ENCODE measurements around the gene PPT2. TPM values are rescaled to one million over a fixed set of nuclear protein-coding genes. Genes with fewer than 3 reads are reported as not detected.

PPT2 gene
- total and polyA plus RNA-seq, 2 of the 8 experiments (the other 6 are each of a cell fraction or from before 2014, with no cell fraction given) = 24.1 to 39.5 TPM

GRCh38 chr6:32133786-32134185, 20.2 kb upstream of the PPT2 start:
- no peak for FAIRE-seq
- CTCF ChIA-PET (ENCODE audit: partially characterized antibody) = interaction anchor here (1.5 kb wide), 1 partner anchor 15 kb away, joined by 4 read pairs; no protein-coding TSS in a partner anchor
- TF ChIP-seq MAX (IDR thresholded peaks at IDR 0.05) = no peak
- TF ChIP-seq BCL11A (IDR thresholded peaks at IDR 0.05; ENCODE audit: low read depth in 2 of 2, low read length in 2 of 2) = no peak

More at GRCh38 chr6:32133786-32134185, 20.2 kb upstream of the PPT2 start:
- Histone ChIP-seq H4K8ac (ENCODE audit: extremely low read depth, insufficient read depth, low read length) (no peak overlapping the region), H2AFZ (ENCODE audit: low read length) (no peak overlapping the region), H3K56ac (replicated peaks; ENCODE audit: insufficient read length, low read depth, low read length) (no peak overlapping the region), H3K79me2 (ENCODE audit: control insufficient read depth in 1 of 2, insufficient read depth in 2 of 2, low read length in 2 of 2) (peaks cover 0 to 5% of the 10 kb centered on the region in 2 experiments; a peak in 1 of 4 replicates), H4K20me1 (replicated peaks in 1 of 2; ENCODE audit: control insufficient read depth in 1 of 2, insufficient read depth in 2 of 2, low read length in 2 of 2) (no peaks in the 10 kb centered on the region), H3K14ac (ENCODE audit: insufficient read length) (no peak overlapping the region), H3K4me1 (replicated peaks in 1 of 4; ENCODE audit: control insufficient read depth in 3 of 4, insufficient read depth in 4 of 4, low read length in 3 of 4) (peaks cover 0 to 6% (median 5%) of the 10 kb centered on the region in 4 experiments; a peak in 5 of 7 replicates), H3K4me2 (ENCODE audit: insufficient read depth in 1 of 2, low read depth in 2 of 2, low read length in 2 of 2) (no peak overlapping the region), H3K9me3 (ENCODE audit: insufficient read depth in 2 of 2, low read depth in 1 of 2, low read length in 1 of 2) (no peaks in the 10 kb centered on the region), H3K4ac (replicated peaks; ENCODE audit: insufficient read length, low read depth, low read length) (no peak overlapping the region), H4K91ac (replicated peaks; ENCODE audit: insufficient read length, low read length) (no peak overlapping the region), H2BK12ac (ENCODE audit: low read depth, low read length) (no peak overlapping the region), H2BK5ac (ENCODE audit: low read depth, low read length) (no peak overlapping the region), H3K18ac (ENCODE audit: extremely low read depth, low read length) (no peak overlapping the region), H4K5ac (ENCODE audit: insufficient read length, low read depth, low read length) (no peak overlapping the region), H3K79me1 (ENCODE audit: low read depth, low read length) (0 out of 2 replicates have a peak, but pooled peaks cover 2% of the 10 kb centered on the region), H3K23ac (ENCODE audit: insufficient read length) (no peak overlapping the region), H3K9ac (replicated peaks in 1 of 4; ENCODE audit: extremely low read depth in 1 of 4, low read depth in 3 of 4, low read length in 3 of 4) (no peak overlapping the region), H2BK120ac (replicated peaks; ENCODE audit: low read depth, low read length) (no peak overlapping the region), H3K23me2 (ENCODE audit: low read depth, low read length) (peaks cover 5% of the 10 kb centered on the region), H3K27me3 (replicated peaks in 1 of 4; ENCODE audit: control insufficient read depth in 3 of 4, extremely low read depth in 1 of 4, insufficient read depth in 3 of 4, low read length in 3 of 4) (no peaks in the 10 kb centered on the region), H3K36me3 (ENCODE audit: control insufficient read depth in 2 of 4, insufficient read depth in 4 of 4, low read length in 3 of 4) (no peaks in the 10 kb centered on the region), H2AK5ac (ENCODE audit: low read depth, low read length) (no peak overlapping the region), H2BK20ac (ENCODE audit: low read length) (no peak overlapping the region), H3K4me3 (ENCODE audit: extremely low read depth in 1 of 4, insufficient read depth in 2 of 4, low read depth in 3 of 4, low read length in 4 of 4) (no peak overlapping the region), H3K27ac (ENCODE audit: low read depth, low read length) (no peak overlapping the region), H2BK15ac (ENCODE audit: low read length) (no peak overlapping the region)
- WGBS, 2 experiments (ENCODE audit: extremely low coverage in 1 of 2, insufficient coverage in 1 of 2, insufficient read length in 1 of 2, insufficient replicate concordance in 2 of 2, low coverage in 1 of 2, low lambda C conversion rate in 2 of 2, missing lambda C conversion rate in 1 of 2) = 95% methylated on average over 4 of the region's 4 CpGs; no CpG with 5 or more reads in 1 of the 2 experiments
- POLR2A ChIA-PET (ENCODE audit: partially characterized antibody) = no interaction called here
- no peak for DNase-seq (ENCODE audit: low read depth in 1 of 2, low spot score in 2 of 2)

Measured in H1 (cell line).